ENCODE measurements around the gene HECTD2. TPM values are rescaled to one million over a fixed set of nuclear protein-coding genes. Genes with fewer than 3 reads are reported as not detected.

Gene HECTD2
- polyA plus RNA-seq, 3 donors = 0.12 TPM; not detected in 2

GRCh38 chr10:91545384-91545783 lies 135.2 kb downstream of the HECTD2 start:
- Mint-ChIP-seq H3K36me3 (no peaks in the 10 kb centered on the region), H3K4me1 (peaks cover 2% of the 10 kb centered on the region), H3K9me3 (peaks cover 0 to 15% (median 5%) of the 10 kb centered on the region in 7 donors), H3K27me3 (ENCODE audit: low read depth in 3 of 3) (peaks cover 0 to 1% (median 0%) of the 10 kb centered on the region in 3 donors), H3K4me3 (no peak overlapping the region), H3K27ac (no peak overlapping the region)
- H3K36me3 ChIP-seq (replicated peaks in 1 of 2; ENCODE audit: control insufficient read depth in 1 of 2, insufficient read depth in 2 of 2, low read length in 2 of 2) = no peaks in the 10 kb centered on the region
- H3K27ac ChIP-seq (ENCODE audit: low read depth in 1 of 2, low read length in 2 of 2) = no peak overlapping the region
- intact Hi-C loops (cut with micrococcal nuclease) = no loop called here
- no peaks in the 10 kb centered on the region for H3K27me3 ChIP-seq (ENCODE audit: control insufficient read depth in 2 of 2, insufficient read depth in 2 of 2, low read length in 2 of 2)
- no peak overlapping the region for H3K9ac ChIP-seq (ENCODE audit: insufficient read depth, low read length, poor library complexity, severe bottlenecking)
- no peak overlapping the region for H3K4me3 ChIP-seq (replicated peaks in 1 of 3; ENCODE audit: low read depth in 2 of 3, low read length in 3 of 3)
- TF ChIP-seq CTCF (IDR thresholded peaks at IDR 0.05) = no peak
- H3K79me2 ChIP-seq (ENCODE audit: insufficient read depth, low read length) = no peaks in the 10 kb centered on the region
- no peak overlapping the region for H2AFZ ChIP-seq (ENCODE audit: insufficient read depth, low read depth, low read length, poor library complexity, severe bottlenecking)
- no peak for DNase-seq
- no CpG with 5 or more reads among the region's 3 CpGs for WGBS (ENCODE audit: insufficient coverage)
- peaks cover 0 to 9% of the 10 kb centered on the region in 2 donors for H3K9me3 ChIP-seq (replicated peaks in 1 of 2; ENCODE audit: control insufficient read depth in 1 of 2, insufficient read depth in 1 of 2, low read length in 2 of 2)
- no peaks in the 10 kb centered on the region for H4K20me1 ChIP-seq (ENCODE audit: insufficient read depth, low read length)
- no peak overlapping the region for H3K4me2 ChIP-seq (replicated peaks; ENCODE audit: extremely low read depth, low read length, poor library complexity, severe bottlenecking)
- H3K4me1 ChIP-seq (ENCODE audit: control insufficient read depth in 1 of 2, insufficient read depth in 2 of 2, low read length in 2 of 2) = no peaks in the 10 kb centered on the region

GRCh38 chr10:91545838-91546237 lies 135.7 kb downstream of the HECTD2 start:
- H3K27me3 ChIP-seq (ENCODE audit: control insufficient read depth in 2 of 2, insufficient read depth in 2 of 2, low read length in 2 of 2) = no peaks in the 10 kb centered on the region
- no peak overlapping the region for H3K9ac ChIP-seq (ENCODE audit: insufficient read depth, low read length, poor library complexity, severe bottlenecking)
- no peaks in the 10 kb centered on the region for H3K4me1 ChIP-seq (ENCODE audit: control insufficient read depth in 1 of 2, insufficient read depth in 2 of 2, low read length in 2 of 2)
- Mint-ChIP-seq H3K36me3 (no peaks in the 10 kb centered on the region), H3K27ac (no peak overlapping the region), H3K4me1 (no peaks in the 10 kb centered on the region), H3K27me3 (ENCODE audit: low read depth in 3 of 3) (peaks cover 0 to 1% (median 0%) of the 10 kb centered on the region in 3 donors), H3K9me3 (peaks cover 0 to 11% (median 2%) of the 10 kb centered on the region in 7 donors), H3K4me3 (no peak overlapping the region)
- no peak for DNase-seq
- no peak overlapping the region for H2AFZ ChIP-seq (ENCODE audit: insufficient read depth, low read depth, low read length, poor library complexity, severe bottlenecking)
- no peaks in the 10 kb centered on the region for H3K36me3 ChIP-seq (replicated peaks in 1 of 2; ENCODE audit: control insufficient read depth in 1 of 2, insufficient read depth in 2 of 2, low read length in 2 of 2)
- peaks cover 0 to 5% of the 10 kb centered on the region in 2 donors for H3K9me3 ChIP-seq (replicated peaks in 1 of 2; ENCODE audit: control insufficient read depth in 1 of 2, insufficient read depth in 1 of 2, low read length in 2 of 2)
- H4K20me1 ChIP-seq (ENCODE audit: insufficient read depth, low read length) = no peaks in the 10 kb centered on the region
- H3K79me2 ChIP-seq (ENCODE audit: insufficient read depth, low read length) = no peaks in the 10 kb centered on the region
- no peak overlapping the region for H3K4me3 ChIP-seq (replicated peaks in 1 of 3; ENCODE audit: low read depth in 2 of 3, low read length in 3 of 3)
- H3K27ac ChIP-seq (ENCODE audit: low read depth in 1 of 2, low read length in 2 of 2) = no peak overlapping the region
- intact Hi-C loops (cut with micrococcal nuclease) = no loop called here
- no peak for TF ChIP-seq CTCF (IDR thresholded peaks at IDR 0.05)
- H3K4me2 ChIP-seq (replicated peaks; ENCODE audit: extremely low read depth, low read length, poor library complexity, severe bottlenecking) = no peak overlapping the region
- whole genome bisulfite sequencing (ENCODE audit: insufficient coverage) = 100% methylated on average over 1 of the region's 3 CpGs
